ENCODE results near the gene CCDC87.

DNA sequence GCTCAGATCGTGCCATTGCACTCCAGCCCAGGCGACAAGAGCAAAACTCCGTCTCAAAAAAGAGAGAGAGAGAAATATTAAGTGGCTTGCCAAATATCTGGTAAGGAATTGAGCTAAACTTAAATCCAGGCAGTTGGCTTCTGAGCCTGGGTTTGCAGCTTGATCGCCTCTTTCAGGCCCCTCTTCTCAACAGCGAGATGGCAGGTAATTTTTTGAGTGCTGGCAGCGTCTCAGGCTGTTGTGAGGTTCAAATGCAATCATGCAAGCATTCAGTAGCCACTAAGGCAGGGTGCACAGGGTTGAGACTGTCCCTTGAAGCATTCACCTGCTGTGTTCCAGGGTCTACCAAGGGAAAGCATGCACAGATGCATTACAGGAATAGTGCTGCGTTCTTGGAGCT, 23.8 kb downstream of the CCDC87 start:
- no peak for TF ChIP-seq POLR2A (IDR thresholded peaks at IDR 0.05)
- TF ChIP-seq, protein P1, sequence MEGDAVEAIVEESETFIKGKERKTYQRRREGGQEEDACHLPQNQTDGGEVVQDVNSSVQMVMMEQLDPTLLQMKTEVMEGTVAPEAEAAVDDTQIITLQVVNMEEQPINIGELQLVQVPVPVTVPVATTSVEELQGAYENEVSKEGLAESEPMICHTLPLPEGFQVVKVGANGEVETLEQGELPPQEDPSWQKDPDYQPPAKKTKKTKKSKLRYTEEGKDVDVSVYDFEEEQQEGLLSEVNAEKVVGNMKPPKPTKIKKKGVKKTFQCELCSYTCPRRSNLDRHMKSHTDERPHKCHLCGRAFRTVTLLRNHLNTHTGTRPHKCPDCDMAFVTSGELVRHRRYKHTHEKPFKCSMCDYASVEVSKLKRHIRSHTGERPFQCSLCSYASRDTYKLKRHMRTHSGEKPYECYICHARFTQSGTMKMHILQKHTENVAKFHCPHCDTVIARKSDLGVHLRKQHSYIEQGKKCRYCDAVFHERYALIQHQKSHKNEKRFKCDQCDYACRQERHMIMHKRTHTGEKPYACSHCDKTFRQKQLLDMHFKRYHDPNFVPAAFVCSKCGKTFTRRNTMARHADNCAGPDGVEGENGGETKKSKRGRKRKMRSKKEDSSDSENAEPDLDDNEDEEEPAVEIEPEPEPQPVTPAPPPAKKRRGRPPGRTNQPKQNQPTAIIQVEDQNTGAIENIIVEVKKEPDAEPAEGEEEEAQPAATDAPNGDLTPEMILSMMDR (IDR thresholded peaks at IDR 0.05), result no peak
